ENCODE results near the gene ROBO1.
"Not testable (repeated sequence)": the region's sequence is repeated elsewhere in the genome, so short reads cannot be mapped to it uniquely, and the experiment has no call there.

The ROBO1 gene

DNA sequence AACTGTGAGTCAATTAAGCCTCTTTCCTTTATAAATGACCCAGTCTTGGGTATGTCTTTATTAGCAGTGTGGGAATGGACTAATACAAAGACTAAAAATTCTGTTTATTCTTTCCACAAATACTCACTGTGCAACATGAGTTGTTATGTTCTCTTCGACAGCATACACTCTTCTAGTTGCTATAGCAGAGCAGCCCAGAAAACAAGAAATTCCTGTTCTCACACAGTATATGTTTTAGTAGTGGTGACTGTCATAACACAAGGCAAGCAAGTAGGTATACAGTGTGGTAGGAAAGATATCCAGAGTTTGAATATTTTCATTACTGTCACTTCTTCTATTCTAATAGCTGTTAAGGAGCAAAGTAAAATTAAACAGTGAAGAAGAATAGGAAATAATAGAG, 453.3 kb downstream of the ROBO1 start:
- H3K4me1 ChIP-seq: no peaks in the 10 kb centered on the region
- no peak overlapping the region for H3K9ac ChIP-seq
- H3K4me3 ChIP-seq: no peak overlapping the region
- H3K9me3 ChIP-seq: no peaks in the 10 kb centered on the region
- H3K27ac ChIP-seq: no peak overlapping the region
- no peaks in the 10 kb centered on the region for H3K36me3 ChIP-seq
- H4K20me1 ChIP-seq: no peaks in the 10 kb centered on the region
- TF ChIP-seq Cebpa-rat (IDR thresholded peaks at IDR 0.05): no peak
- no peak overlapping the region for H3K4me2 ChIP-seq
- H3K27me3 ChIP-seq: no peaks in the 10 kb centered on the region

DNA sequence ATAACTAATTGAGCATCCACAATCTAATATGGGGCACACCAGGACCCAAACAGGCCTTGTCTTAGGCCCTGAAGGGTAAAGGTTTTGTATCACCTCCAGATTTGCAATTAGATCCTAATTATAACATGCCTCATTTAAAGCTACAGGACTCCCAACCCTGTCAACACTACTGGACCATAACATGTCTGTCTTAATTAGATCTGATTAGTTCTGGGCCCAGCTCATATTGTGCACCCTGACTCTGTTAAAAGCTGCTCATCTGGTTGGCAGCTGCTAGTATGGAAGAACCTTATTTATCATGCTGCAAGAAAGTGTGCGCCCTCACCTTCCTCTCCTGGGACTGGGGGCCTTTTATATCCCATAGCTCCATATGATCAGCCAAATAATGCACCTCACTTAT, 457.8 kb downstream of the ROBO1 start:
- Histone ChIP-seq H4K20me1 (no peaks in the 10 kb centered on the region), H3K27ac (no peak overlapping the region), H3K27me3 (no peaks in the 10 kb centered on the region), H3K4me1 (no peaks in the 10 kb centered on the region), H3K9ac (no peak overlapping the region), H3K4me3 (no peak overlapping the region), H3K9me3 (no peaks in the 10 kb centered on the region), H3K4me2 (no peak overlapping the region), H3K36me3 (no peaks in the 10 kb centered on the region)
- no peak for TF ChIP-seq Cebpa-rat (IDR thresholded peaks at IDR 0.05)

DNA sequence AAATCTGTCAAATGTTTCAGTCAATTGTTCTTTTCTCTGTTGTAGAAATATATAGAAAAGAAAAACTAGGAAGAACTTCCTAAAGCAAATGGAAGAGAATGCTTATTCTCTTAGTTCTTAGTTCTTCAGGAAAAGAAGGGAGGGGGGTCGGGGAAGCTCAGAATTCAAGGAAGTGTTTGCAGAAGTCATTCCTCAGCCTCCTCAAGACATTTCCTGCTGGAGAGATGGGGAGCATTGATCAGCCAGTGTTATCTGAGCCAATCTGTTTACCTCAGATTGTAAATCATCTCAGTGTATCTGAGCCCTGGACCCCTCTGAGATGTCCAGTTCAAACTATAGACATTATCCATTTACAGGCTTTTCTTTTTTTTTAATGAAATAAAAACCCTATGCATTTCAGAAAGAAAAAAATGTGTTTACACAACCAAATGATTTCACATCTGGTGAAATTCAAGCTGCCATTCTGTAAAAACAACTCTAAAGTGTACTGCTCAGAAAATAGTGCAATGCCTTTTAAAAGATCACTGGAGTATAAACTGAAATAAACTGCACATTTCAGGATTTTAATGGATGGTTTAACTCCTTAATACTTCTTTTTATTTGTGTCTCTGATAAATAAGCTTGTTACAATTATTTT, 460.7 kb downstream of the ROBO1 start:
- Histone ChIP-seq H3K9ac (no peak overlapping the region), H3K36me3 (no peaks in the 10 kb centered on the region), H3K4me3 (no peak overlapping the region), H3K4me2 (no peak overlapping the region), H3K9me3 (no peaks in the 10 kb centered on the region), H3K4me1 (no peaks in the 10 kb centered on the region), H4K20me1 (no peaks in the 10 kb centered on the region), H3K27ac (no peak overlapping the region), H3K27me3 (no peaks in the 10 kb centered on the region)
- TF ChIP-seq Cebpa-rat (IDR thresholded peaks at IDR 0.05): no peak

DNA sequence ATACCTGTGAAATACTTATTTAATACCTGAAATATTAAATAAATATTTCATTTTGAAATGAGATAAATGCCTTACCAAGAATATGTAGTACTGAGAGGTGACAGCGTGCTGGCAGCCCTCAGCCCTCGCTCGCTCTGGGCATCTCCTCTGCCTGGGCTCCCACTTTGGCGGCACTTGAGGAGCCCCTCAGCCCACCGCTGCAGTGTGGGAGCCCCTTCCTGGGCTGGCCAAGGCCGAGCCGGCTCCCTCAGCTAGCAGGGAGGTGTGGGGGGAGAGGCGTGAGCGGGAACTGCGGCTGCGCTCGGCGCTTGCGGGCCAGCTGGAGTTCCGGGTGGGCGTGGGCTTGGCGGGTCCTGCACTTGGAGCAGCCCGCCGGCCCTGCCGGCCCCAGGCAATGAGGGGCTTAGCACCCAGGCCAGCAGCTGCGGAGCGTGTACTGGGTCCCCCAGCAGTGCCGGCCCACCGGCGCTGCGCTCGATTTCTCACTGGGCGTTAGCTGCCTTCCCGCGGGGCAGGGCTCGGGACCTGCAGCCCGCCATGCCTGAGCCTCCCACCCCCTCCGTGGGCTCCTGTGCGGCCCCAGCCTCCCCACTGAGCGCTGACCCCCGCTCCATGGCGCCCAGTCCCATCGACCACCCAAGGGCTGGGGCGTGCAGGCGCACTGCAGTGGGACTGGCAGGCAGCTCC, 467.7 kb downstream of the ROBO1 start:
- H4K20me1 ChIP-seq, H3K4me3 ChIP-seq, H3K4me2 ChIP-seq, H3K27me3 ChIP-seq, H3K27ac ChIP-seq, H3K4me1 ChIP-seq, H3K9ac ChIP-seq, H3K36me3 ChIP-seq: not testable (repeated sequence)
- H3K9me3 ChIP-seq: peaks cover 14% of the 10 kb centered on the region

DNA sequence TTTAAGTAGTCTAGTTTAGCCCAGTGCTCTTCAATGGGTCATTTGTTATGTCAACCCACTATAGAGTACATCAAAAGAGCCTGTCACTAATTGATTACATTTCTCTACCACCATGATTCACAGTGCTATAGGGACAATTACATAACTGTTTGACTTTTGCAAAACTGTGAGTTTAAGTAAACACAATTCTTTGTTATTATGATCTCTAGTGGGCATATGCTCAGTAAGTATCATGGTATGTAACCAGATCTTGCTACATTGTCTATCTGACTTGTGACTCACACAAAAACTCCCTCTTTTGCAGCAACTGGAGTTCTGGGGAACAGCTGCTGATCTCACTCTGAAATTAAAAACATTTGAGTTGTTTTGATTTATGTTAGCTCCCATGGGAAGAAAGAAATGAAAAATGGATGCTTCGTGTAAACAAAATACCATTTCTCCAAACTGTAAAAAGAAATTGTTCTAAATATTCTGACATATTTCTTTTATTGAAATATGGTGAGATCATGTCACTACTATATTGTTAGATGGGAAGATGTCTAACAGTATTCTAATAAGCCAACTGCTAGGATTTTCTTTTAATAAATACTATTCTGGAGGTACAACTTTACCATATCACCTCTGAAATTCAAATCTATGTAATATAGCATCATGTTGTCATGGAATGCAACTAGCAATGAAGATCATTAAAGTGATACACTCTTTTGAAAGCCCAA, 470.4 kb downstream of the ROBO1 start:
- no peak for TF ChIP-seq Cebpa-rat (IDR thresholded peaks at IDR 0.05)

DNA sequence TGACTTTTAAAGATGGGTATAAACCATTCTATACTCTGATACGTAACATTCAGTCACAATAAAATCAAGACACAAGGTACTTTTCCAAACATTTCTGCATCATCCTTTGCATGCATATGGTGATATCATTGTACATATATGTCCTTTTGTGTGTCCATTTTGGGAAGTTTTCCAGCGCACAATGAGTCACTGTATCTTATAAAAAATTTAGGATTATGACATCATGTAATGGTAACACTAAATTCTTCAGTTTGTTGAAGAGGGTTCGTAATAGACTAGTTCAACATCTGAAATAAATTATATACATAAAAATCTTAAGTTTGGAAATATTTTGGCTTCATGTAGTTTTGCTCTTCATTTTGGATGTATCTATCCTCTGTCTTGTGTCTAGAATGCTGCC, 480.9 kb downstream of the ROBO1 start:
- Histone ChIP-seq H3K4me3 (no peak overlapping the region), H3K27ac (no peak overlapping the region), H3K4me1 (no peaks in the 10 kb centered on the region), H3K4me2 (no peak overlapping the region), H3K36me3 (no peaks in the 10 kb centered on the region), H3K9ac (no peak overlapping the region), H4K20me1 (no peaks in the 10 kb centered on the region), H3K27me3 (no peaks in the 10 kb centered on the region), H3K9me3 (no peaks in the 10 kb centered on the region)
- TF ChIP-seq Cebpa-rat (IDR thresholded peaks at IDR 0.05): no peak

More for the DNA sequence above, 470.4 kb downstream of the ROBO1 start:
- H3K36me3 ChIP-seq: no peaks in the 10 kb centered on the region
- H3K9ac ChIP-seq: no peak overlapping the region
- no peaks in the 10 kb centered on the region for H3K27me3 ChIP-seq
- H3K9me3 ChIP-seq: peaks cover 14% of the 10 kb centered on the region
- no peaks in the 10 kb centered on the region for H4K20me1 ChIP-seq
- H3K4me2 ChIP-seq: no peak overlapping the region
- no peak overlapping the region for H3K4me3 ChIP-seq
- no peak overlapping the region for H3K27ac ChIP-seq
- H3K4me1 ChIP-seq: no peaks in the 10 kb centered on the region

DNA sequence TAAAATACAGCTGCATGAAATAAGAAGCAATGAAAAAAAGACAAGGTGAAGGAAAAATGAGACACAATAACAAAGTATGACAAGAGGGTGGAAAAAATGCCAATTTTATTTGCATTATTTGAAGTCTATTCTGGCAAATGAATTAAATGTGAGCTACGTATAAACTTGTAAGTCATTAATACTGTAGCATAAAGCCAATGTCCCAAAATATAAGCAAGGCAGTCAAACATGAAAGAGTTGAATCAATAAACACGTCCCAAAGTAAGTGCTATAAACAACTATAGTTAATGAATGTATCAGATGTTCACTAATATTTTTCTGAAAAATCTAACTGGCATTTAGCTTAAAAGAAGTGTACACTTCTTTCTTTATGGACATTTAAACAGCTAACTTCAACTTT, 481.9 kb downstream of the ROBO1 start:
- H3K27ac ChIP-seq: no peak overlapping the region
- H3K4me2 ChIP-seq: no peak overlapping the region
- H4K20me1 ChIP-seq: no peaks in the 10 kb centered on the region
- no peaks in the 10 kb centered on the region for H3K4me1 ChIP-seq
- no peaks in the 10 kb centered on the region for H3K27me3 ChIP-seq
- H3K4me3 ChIP-seq: no peak overlapping the region
- no peaks in the 10 kb centered on the region for H3K9me3 ChIP-seq
- H3K9ac ChIP-seq: no peak overlapping the region
- no peak for TF ChIP-seq Cebpa-rat (IDR thresholded peaks at IDR 0.05)
- H3K36me3 ChIP-seq: no peaks in the 10 kb centered on the region

DNA sequence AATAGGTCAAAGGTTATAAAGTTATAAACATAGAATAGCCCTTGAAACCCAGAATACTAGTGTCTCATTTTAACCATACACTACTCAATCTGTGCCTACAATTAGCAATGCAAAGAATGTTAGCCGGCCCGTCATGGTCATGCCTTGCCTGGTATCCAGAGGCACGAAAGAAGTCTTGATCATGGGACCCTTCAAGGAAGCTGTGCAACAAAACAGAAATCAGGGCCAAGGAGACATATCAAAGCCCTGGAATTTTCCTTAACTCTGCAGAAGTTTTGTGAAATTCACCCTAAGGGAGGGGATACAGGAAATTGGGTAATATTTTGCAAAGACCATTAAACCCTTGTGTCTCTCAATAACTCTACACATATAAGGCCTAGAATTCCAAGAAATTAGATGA, 482.4 kb downstream of the ROBO1 start:
- Histone ChIP-seq H3K27ac (no peak overlapping the region), H3K27me3 (no peaks in the 10 kb centered on the region), H4K20me1 (no peaks in the 10 kb centered on the region), H3K4me1 (no peaks in the 10 kb centered on the region), H3K4me2 (no peak overlapping the region), H3K9ac (no peak overlapping the region), H3K36me3 (no peaks in the 10 kb centered on the region), H3K9me3 (no peaks in the 10 kb centered on the region), H3K4me3 (no peak overlapping the region)
- TF ChIP-seq Cebpa-rat (IDR thresholded peaks at IDR 0.05): no peak

DNA sequence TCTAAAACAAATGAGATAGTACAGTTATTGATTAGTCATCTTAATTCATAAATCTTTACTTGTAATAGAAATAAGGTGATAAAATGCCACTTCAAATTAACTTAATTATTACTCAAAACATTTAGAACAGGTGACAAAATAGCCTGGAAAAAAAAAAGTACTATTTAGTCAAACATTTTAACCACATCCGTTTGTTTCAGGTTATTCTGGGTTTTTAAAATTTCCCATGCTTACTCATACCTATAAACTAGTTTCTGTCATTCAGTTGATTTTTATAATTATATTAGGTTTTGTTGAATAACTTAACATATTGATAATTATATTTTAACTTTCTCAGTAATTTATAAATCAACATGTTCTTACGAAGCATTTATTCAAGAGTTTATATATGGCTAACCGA, 483.0 kb downstream of the ROBO1 start:
- no peak overlapping the region for H3K4me3 ChIP-seq
- no peak overlapping the region for H3K27ac ChIP-seq
- H3K36me3 ChIP-seq: no peaks in the 10 kb centered on the region
- H3K9ac ChIP-seq: no peak overlapping the region
- no peak for TF ChIP-seq Cebpa-rat (IDR thresholded peaks at IDR 0.05)
- H3K9me3 ChIP-seq: no peaks in the 10 kb centered on the region
- H3K4me2 ChIP-seq: no peak overlapping the region
- no peaks in the 10 kb centered on the region for H4K20me1 ChIP-seq
- no peaks in the 10 kb centered on the region for H3K4me1 ChIP-seq
- H3K27me3 ChIP-seq: no peaks in the 10 kb centered on the region

DNA sequence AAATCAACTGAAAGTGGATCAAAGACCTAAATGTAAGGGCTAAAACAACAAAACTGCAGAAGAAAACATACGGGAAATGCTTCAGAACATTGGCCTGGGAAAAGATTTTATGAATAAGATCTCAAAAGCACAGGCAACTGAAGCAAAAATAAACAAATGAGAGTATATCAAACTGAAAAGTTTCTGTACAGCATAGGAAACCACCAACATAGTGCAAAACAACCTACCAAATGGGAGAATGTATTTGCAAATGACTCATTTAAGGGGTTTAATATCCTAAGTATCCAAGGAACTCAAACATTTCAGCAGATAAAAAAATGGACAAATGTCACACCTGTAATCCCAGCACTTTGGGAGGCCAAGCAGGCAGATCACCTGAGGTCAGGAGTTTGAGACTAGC, 489.1 kb downstream of the ROBO1 start:
- no peak overlapping the region for H3K9ac ChIP-seq
- H3K4me2 ChIP-seq: no peak overlapping the region
- no peaks in the 10 kb centered on the region for H3K9me3 ChIP-seq
- H3K36me3 ChIP-seq: no peaks in the 10 kb centered on the region
- no peaks in the 10 kb centered on the region for H3K27me3 ChIP-seq
- no peak for TF ChIP-seq Cebpa-rat (IDR thresholded peaks at IDR 0.05)
- no peak overlapping the region for H3K27ac ChIP-seq
- no peak overlapping the region for H3K4me3 ChIP-seq
- H4K20me1 ChIP-seq: no peaks in the 10 kb centered on the region
- no peaks in the 10 kb centered on the region for H3K4me1 ChIP-seq

All from BLaER1 (cell line).